NCI-H1694 treated with DMSO at 0.1 percent for 48 hours (cell line): ENCODE results near the gene GAL3ST1.
"Not testable (repeated sequence)": the region's sequence is repeated elsewhere in the genome, so short reads cannot be mapped to it uniquely, and the experiment has no call there.

Experiments
- DNase-seq: peaks from one replicate; lab custom pipeline; 2025; lab: John Stamatoyannopoulos, UW

Gene GAL3ST1

DNA sequence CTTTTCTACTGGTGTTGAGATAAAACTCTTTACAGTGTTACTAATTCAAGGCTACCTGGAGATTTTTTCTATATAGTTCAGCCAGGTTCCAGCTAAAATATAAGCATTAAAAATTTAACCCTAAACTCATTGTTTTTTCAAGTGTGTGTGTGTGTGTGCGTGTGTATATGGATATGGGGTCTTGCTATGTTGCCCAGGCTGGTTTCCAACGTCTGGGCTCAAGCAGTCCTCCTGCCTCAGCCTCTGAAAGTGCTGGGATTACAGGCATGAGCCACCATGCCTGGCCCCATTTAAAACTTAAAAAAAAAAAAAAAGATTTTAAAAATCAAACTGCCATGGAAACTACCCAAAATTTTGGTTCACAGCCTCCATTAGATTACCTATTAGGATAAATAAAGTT, 21.7 kb upstream of the GAL3ST1 start:
- no peak for DNase-seq

DNA sequence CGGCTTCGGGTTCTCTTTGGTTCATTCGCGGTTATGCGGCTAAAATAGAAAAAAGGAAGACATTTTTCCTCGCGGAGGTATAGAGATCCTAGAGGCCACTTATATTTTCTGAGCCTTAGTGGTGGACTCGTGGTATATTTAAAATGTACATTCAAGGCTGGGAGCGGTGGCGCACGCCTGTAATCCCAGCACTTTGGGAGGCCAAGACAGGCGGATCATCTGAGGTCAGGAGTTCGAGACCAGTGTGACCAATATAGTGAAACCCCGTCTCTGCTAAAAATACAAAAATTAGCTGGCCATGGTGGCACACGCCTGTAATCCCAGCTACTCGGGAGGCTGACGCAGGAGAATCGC, 17.9 kb upstream of the GAL3ST1 start:
- not testable (repeated sequence) for DNase-seq

DNA sequence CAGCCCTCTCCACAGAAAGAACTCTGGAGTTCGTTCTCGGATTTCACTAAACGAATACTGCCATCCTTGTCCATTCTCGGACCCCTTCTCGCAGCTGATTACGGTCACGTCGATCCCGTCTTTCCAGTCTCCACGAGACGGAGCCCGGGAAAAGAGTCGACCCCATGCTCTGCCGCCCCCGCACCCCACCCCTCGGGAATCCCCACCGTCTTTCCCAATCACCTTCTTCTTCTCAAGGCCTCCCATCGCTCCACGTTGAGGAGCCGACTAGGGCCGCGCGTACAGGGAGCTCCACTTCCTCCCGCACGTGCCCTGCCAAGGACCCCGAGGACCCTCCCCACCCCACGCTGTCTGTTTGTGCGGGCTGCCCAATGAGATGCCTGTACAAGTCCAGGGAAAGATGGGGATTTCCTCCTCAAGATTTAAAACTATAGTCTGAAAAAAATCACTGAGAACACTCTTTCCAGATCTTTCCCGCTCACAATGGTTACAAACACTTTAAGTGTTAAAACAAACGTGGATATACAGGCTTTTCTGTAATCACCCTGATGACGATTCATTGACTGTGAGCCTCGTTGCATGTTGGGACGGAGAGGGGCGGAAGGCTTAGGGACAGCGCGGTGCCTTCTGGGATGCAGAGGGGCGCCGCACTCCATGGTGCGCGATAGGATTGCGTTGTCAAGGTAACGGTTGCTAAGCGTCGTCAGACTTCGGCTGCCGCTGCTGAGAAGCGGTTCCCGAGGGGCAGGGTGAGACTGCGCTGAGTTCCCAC, 17.3 kb upstream of the GAL3ST1 start, which contains the start of gene PES1:
Gene PES1 (minus strand): TSS at position 323 of the 772 bp plus-strand sequence. CDS start 77 bp downstream, at position 246.
- peak; percentile 96 for DNase-seq

DNA sequence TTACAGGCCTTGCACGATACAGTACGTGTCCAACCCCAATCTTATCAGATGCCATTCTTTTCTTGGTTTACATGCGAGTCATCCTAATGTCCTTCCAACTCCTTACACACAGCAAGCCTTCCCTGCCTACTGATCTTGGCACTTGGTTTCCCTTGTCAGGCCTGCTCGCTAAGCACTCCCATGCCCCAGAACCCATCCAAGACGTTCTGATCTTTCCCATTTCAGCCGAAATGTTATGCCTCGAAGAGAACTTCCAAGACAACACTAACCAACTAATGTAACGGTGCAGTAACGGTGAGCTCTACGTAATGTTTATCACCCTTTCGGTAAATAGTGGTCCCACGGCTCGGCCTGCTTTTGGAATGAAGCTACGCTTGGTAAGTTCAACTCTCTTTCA, 16.7 kb upstream of the GAL3ST1 start:
- DNase-seq: no peak

DNA sequence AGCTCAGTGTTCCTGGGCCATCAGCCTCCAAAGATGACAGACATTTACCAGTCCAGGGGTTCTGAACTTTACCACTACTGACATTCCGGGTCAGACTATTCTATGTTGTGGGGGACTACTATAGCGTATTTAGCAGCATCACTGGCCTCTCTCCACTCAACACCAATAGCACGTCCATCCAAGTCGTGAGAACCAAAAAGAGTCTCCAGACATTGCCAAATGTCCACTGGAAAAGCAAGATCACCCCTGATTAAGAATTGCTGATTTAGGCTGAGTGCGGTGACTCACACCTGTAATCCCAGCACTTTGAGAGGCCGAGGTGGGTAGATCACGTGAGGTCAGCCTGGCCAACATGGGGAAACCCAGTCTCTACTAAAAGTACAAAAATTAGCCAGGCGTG, 11.9 kb upstream of the GAL3ST1 start:
- DNase-seq: no peak

DNA sequence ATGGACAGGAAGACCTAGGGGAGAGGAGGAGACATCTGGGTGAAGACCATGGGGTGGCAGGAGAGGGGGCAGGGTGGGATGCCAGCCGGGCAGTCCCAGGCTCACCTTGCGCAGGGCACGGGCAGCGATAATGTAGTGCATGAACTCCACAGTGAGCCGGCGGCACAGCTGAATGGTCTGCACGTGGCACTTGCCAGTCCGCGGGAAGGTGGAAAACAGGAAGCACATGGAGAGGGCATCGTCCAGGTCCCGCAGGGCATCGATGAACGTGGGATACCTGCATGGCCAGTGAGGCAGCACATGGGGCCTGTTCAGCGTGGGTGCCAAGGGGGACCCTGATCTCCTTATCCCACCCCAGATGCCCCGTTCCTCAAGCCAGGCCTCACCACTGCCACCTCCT, 10.0 kb upstream of the GAL3ST1 start:
- DNase-seq: no peak

DNA sequence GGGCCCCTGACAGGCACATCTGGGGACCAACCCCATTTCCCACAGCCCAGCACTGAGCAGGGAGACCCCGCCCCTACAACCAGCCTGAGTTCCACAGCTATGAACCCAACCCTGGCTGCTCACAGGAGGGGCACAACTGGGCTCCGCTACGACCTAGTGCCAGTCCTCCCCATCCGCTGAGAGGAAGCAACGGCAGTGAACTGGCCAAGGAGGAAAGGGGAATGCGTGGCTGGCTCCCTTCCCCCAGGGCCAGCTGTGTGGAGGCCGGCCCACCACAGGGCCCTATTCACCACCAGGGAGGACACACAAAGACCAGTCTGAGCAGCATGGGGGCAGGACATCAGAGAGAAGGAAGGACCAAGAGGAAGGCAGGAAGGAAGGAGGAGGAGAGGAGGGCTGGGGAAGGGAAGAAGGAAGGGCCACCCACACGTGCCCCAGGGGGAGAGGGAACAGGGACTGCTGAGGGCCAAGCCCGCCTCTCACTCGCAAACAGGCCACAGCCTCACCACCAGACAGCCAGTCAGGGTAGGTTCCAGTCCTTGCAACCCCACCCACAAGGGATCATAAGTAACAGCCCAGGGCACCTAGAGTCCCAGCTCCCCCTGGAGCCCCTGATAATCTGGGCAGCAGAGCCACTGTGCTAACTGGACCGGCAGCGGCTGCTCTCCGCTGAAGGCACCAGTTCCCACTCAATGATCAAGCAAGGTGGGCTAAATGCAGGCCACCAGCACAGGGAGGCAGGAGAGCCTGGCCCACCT, 8.5 kb upstream of the GAL3ST1 start:
- DNase-seq: no peak

DNA sequence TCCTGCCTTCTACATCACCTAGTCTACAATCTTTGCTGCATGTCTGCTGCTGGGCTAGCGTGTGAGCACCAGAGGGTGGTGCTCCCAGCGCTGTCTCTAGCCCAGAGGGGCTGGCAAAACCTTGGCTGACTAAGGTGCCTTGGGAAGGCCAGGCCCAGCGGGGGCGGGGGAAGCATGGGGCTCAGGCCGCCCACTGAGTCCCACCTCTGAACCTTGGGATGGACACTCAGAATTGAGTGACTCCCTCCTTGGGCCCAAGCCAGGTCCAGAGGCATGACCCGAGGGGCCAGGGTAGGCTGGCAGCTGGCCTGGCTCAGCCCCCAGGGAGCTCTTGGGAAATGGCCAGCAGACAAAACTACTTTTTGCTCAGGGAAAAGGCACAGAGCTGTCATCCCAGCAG, 7.6 kb upstream of the GAL3ST1 start:
- no peak for DNase-seq

DNA sequence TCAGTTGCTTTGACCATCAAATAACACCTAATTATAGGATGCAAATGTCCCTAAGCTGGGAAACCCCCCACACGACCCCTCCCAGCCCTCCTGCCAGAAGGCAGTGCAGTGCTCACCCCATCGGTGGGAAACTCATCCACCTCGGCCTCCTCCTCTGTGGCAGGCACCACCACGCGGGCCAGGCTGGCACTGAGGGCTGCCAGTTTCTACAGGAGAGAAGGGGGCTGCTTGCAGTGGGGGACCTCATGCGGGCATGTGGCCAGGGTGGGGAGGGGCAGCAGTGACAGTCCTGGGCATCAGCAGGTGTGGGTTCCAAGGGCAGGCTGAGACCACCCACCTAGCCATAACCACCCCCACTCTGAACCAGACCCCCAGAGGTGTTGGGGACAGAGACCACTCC, 6.4 kb upstream of the GAL3ST1 start:
- no peak for DNase-seq

DNA sequence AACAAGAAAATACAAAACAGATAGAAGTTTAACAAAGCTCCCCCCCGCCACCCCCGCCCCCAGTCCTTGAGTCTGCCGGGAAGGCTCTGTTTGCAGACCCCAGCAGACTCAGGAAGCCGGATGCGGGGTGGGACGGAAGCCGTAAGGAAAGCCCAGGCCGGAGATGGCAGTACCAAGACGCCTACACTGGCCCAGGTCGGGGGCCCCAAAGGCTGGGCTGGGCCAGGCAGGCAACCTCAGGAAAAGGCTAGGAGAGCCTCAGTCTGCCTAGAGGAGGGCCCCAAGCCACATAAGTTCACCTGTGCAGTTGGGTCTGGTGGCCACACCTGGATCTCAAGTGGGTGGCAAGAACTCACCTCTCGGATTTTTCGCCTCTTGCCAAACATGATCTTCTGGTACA, 4.0 kb upstream of the GAL3ST1 start:
- no peak for DNase-seq

DNA sequence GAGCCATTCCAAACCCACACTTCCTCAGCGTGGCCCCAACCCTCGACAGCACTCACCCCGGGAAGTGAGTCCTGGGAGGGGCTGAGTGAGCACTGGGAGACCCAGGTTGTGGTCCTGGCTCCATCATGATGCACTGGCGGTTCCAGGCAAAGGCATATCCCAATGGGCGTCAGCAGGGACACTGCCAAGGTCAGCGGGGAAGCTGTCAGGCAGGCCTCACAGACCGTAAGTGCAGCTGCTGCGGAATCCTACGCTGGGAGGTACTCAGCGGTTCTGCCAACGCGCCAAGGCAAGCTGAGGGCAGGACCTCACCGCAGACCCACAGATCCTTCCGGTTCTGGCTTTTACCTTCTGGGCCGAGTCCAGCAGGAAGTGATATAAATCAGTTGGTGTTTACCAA, 1.4 kb upstream of the GAL3ST1 start:
- no peak for DNase-seq

DNA sequence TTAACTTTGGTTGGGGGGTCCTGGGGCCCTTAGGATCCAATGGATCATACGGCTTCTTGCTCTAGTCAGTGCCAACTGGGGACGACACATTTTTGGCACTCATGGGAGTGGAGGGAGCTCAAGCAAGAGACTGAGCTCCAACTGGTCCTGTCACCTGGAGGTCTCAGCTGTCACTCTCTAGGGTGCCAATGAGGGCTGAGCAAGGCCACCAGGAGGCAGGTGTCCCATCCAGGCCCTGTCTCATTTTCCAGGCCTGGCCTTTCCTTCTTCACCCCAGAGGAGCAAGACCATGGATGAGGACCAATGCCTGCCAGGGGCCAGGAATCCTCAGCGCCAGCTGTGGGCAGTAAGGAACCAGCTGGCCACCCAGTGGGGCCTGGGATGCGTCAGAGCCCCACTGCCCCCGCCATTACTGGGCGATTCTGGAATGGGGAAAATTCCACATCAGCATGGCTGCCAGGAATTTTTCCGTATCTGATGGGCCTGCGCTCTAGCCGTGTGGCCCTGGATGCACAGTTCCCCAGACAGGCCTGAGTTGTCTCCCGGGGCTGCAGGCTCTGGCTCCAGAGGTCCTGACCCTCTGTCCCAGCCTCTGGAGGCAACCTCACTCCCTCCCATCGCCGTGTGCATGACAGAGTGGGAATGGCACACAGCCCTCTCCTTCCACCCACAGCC, 669 bp upstream of the GAL3ST1 start:
- no peak for DNase-seq

DNA sequence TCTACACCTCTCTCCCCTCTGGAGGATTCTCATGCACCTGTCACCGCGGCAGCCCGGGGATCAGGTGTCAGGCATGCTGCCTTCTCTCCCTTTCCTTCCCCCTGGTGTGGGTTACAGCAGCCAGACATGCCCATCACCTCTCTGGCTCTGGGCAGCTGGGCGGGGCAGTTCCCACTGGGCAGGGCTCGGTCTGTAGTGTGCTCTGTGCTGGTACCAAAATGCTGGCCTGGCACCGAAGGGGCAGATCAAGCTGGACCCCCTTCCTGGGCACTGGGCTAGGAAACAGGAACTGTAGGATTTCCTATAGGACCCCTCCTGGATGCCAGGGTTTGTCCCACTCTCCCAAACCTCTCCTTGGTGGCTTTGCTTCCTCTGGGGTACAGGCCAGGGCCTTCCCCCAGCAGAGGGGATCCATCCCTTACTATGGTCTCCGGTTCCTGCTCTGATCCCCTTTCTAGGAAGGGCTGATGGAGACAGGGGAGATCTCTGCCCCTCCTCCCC, 821 bp downstream of the GAL3ST1 start:
- DNase-seq: no peak

DNA sequence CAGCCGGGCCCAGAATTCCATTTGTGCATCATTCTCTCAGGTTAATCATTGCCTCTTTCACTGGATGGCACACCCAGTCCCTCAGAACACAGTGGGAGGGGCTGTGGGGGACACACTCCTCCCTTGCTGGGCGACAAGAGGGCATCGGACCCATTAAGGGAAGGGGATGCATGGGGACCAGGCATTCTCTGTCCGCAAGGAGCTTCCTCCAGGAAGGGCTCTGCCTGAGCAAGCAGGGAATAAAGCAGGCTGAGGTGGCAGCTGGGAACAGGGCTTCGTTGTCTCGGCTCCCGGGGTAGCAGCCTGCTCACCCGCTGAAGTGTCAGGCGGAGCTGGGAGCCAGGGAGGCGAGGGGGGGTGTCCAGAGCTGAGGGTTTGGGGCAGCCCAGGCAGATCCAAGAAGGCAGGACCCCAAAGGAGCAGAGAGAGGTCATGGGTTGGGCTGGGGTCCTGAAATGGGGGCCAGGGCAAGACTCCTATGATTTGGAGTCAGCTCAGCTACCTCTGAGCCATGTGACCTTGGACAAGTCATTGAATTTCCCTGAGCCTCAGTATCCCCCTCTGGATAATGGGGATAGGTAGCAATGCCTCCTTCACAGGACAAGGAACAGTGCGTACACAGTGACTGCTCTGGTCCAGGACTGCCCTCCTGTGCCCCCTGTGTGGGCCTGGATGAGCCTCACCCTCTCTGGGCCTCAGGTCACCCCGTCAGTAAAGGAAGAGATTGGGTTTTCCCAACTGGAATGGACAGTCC, 1.4 kb downstream of the GAL3ST1 start:
- DNase-seq: no peak

DNA sequence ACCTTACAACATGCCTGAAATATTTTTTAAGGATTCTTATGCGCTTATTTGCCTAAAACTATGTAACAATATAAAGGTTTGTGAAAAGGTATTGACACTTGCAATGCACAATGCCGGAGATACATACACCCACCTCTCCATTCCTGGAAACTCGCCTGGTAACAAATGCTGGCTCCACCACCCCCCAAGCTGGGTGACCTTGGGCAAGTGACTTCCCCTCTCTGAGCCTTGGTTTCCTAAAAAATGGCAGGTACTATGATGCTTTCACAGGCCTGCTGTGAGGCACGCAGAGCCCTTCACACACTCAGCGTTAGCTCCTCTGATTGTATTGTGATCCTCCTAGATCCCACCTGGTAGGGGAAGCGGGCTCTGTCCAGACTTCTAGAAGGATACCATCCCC, 2.3 kb downstream of the GAL3ST1 start:
- no peak for DNase-seq

DNA sequence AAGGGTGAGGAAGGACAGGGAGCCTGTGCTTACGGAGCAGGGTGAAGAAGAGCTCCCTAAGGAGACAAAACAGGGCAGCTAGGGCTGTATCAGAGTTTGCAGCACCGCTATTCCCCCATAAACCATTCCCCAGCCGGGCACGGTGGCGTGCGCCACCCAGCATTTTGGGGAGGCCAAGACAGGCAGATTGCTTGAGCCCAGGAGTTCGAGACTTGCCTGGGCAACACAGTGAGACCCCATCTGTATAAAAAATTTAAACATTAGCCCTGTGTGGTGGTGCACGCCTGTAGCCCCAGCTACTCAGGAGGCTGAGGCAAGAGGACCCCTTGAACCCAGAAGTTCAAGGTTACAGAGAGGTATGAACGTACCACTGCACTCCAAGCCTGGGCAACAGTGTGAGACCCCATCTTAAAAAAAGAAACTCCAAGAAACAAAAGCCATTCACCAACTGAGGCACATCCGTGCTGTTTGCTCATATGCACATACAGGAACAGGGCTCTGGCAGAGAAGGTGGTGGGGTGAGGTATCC, 4.7 kb downstream of the GAL3ST1 start:
- DNase-seq: no peak

DNA sequence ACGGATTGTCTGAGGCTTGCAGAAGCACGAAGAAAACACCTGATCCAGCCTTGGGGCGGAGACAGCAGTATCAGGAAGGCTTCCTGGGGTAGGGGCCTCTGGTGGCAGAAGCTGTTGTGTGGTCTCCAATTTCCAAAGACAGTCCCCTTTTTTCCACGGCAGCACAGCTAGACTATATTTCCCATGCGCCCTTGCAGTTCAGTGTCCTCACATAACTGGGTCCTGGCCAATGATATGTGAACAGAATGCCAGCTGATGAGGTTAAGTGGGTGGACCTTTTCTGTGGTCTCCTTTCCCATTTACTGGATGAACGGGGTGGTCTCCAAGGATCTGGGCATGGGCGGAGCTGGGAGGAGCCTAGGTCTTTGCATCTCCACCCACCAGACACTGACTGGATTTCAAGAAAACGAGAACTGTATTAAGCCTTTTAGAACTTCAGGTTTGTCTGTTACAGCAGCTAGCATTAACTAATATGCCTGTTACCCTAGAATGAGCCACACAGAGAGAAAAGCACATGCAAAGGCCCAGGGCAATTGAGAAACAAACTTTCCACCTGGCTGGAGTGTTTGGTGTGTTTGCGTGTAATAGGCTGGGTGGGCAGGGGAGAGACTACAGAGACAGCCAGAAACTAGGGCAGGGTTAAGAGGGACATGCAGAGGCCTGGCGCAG, 6.2 kb downstream of the GAL3ST1 start:
- DNase-seq: no peak

DNA sequence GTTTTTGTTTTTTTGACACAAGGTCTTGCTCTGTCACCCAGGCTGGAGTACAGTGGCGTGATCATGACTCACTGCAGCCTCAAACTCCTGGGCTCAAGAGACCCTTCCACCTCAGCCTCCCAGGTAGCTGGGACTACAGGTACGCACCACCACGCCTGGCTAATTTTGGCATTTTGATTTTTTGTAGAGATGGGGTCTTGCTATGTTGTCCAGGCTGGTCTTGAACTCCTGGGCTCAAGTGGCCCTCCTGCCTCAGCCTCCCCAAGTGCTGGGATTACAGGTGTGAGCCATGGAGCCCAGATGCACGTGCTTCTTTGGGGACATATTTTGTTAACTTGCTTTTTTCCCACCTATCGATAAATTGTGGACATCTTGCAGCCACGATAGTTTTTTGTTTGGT, 7.2 kb downstream of the GAL3ST1 start:
- not testable (repeated sequence) for DNase-seq

DNA sequence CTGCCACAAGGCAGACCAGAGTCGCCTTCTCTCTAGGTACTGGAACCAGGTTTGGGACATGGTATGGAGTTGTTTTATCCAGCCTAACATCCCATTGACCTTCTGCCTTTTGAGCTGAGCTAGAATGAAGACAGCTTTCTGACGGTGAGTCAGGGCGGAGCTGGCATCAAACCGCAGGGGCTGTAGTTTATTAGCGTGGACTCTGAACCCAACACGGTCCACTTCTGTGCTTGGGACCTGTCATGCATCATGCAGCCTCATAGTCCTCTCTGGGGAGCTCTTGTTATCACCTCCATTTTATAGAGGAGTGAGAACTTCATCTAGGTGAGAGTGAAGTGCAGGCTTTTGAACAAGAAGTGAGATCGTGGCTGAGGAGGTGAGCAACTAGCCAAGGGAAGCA, 8.3 kb downstream of the GAL3ST1 start:
- no peak for DNase-seq

DNA sequence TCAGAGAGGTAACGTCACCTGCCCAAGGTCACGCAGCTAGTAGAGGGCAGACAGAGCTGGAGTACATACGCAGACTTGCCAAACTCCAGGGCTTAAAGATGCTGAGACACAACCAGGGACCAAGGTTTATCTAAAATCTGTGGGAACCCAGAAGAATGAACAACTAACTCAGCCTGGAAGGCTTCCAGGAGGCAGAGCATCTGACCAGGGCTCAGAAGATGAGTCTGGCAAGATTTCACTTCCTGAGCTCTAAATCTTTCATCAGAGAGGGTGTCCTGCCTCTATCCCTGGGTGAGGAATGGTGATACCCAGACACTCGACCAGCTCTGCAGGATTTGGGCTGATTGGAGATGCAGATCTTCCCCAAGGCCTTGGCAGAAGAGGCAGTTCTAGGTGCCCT, 9.1 kb downstream of the GAL3ST1 start:
- DNase-seq: no peak

DNA sequence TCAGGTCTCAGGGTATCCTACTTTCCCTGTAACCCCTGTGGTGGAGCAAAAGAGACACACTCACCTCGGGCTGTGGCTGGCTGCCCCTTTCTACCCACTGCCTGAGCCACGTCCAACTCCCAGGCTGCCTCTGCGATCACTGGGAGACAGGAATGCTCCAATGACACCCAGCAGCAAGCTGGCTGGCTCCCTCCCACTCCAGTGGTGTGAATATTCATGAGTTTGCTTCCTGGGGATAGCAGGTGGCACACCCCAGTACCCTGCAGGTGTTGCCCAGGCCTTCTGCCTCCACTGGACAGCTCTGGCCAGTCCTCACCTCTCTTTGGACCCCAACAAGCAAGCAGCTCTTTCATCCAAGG, 9.7 kb downstream of the GAL3ST1 start:
- DNase-seq: no peak
